Measurements from ENCODE around the gene PLCB4.
"Not testable (repeated sequence)": the region's sequence is repeated elsewhere in the genome, so short reads cannot be mapped to it uniquely, and the experiment has no call there.

Gene PLCB4

GRCh38 chr20:9068841-9069663 lies at the start of gene PLCB4:
TSS of gene PLCB4 (plus strand) at chr20:9069087. CDS start at chr20:9307815, 238,728 bp downstream.
- peak; percentile 80 for DNase-seq (ENCODE audit: low spot score)

GRCh38 chr20:9019833-9020232 lies 49.1 kb upstream of the PLCB4 start:
- DNase-seq (ENCODE audit: low spot score) = no peak

GRCh38 chr20:9021216-9021615 lies 47.7 kb upstream of the PLCB4 start:
- DNase-seq (ENCODE audit: low spot score) = no peak

- no peak for DNase-seq (ENCODE audit: low spot score)
Measured at GRCh38 chr20:9021699-9022098, 47.2 kb upstream of the PLCB4 start.

GRCh38 chr20:9022376-9022775 lies 46.5 kb upstream of the PLCB4 start:
- DNase-seq (ENCODE audit: low spot score) = no peak

GRCh38 chr20:9024606-9025005 lies 44.3 kb upstream of the PLCB4 start:
- DNase-seq (ENCODE audit: low spot score) = no peak

GRCh38 chr20:9025011-9025410 lies 43.9 kb upstream of the PLCB4 start:
- no peak for DNase-seq (ENCODE audit: low spot score)

GRCh38 chr20:9025643-9026042 lies 43.2 kb upstream of the PLCB4 start:
- DNase-seq (ENCODE audit: low spot score) = no peak

- DNase-seq (ENCODE audit: low spot score) = no peak
Measured at GRCh38 chr20:9027626-9028025, 41.3 kb upstream of the PLCB4 start.

- no peak for DNase-seq (ENCODE audit: low spot score)
Measured at GRCh38 chr20:9028419-9028818, 40.5 kb upstream of the PLCB4 start.

GRCh38 chr20:9031991-9032390 lies 36.9 kb upstream of the PLCB4 start:
- no peak for DNase-seq (ENCODE audit: low spot score)

GRCh38 chr20:9032758-9033157 lies 36.1 kb upstream of the PLCB4 start:
- no peak for DNase-seq (ENCODE audit: low spot score)

- no peak for DNase-seq (ENCODE audit: low spot score)
Measured at GRCh38 chr20:9035126-9035525, 33.8 kb upstream of the PLCB4 start.

- DNase-seq (ENCODE audit: low spot score) = no peak
Measured at GRCh38 chr20:9036593-9036992, 32.3 kb upstream of the PLCB4 start.

GRCh38 chr20:9038791-9039535 lies 29.9 kb upstream of the PLCB4 start:
- DNase-seq (ENCODE audit: low spot score) = no peak

- DNase-seq (ENCODE audit: low spot score) = no peak
Measured at GRCh38 chr20:9040863-9041524, 27.9 kb upstream of the PLCB4 start.

- DNase-seq (ENCODE audit: low spot score) = no peak
Measured at GRCh38 chr20:9043364-9043763, 25.5 kb upstream of the PLCB4 start.

- not testable (repeated sequence) for DNase-seq (ENCODE audit: low spot score)
Measured at GRCh38 chr20:9047928-9048327, 21.0 kb upstream of the PLCB4 start.

GRCh38 chr20:9051508-9051907 lies 17.4 kb upstream of the PLCB4 start:
- no peak for DNase-seq (ENCODE audit: low spot score)

- no peak for DNase-seq (ENCODE audit: low spot score)
Measured at GRCh38 chr20:9052136-9052535, 16.8 kb upstream of the PLCB4 start.

- DNase-seq (ENCODE audit: low spot score) = no peak
Measured at GRCh38 chr20:9053108-9053507, 15.8 kb upstream of the PLCB4 start.

GRCh38 chr20:9054176-9054575 lies 14.7 kb upstream of the PLCB4 start:
- DNase-seq (ENCODE audit: low spot score) = no peak

- no peak for DNase-seq (ENCODE audit: low spot score)
Measured at GRCh38 chr20:9059931-9060330, 9.0 kb upstream of the PLCB4 start.
